GM12892 (cell line): ENCODE data around the gene PRKAG2.

Source experiments
- POLR2A ChIP-seq: IDR thresholded peaks from 2 replicates; pipeline ENCODE4 v1.6.1; 2011; ENCODE audit warnings: low read depth, low read length, control low read depth
- POLR2AphosphoS5 ChIP-seq: IDR thresholded peaks from 2 replicates; pipeline ENCODE4 v1.6.1; 2011; ENCODE audit warnings: low read depth, low read length, control low read depth

DNA sequence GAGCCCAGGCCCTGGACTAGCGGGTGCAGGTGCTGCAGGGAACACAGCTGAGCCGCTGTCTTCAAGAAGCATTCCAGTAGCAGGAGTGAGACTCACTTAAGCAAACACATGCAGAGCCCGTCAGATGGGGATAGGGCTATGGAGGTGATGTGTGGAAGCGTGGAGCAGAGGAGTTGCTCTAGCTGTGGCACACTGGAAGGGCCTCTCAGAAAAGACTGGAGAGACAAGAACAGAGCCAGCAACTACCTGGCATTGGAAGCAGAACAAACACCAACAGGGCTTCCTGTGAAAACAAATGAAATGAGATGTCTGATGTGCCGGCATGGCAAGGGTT, 41.6 kb upstream of the PRKAG2 start:
- TF ChIP-seq POLR2AphosphoS5 (no peak), POLR2A (no peak)
